ENCODE results near the gene AQP10.
"Not testable (repeated sequence)": the region's sequence is repeated elsewhere in the genome, so short reads cannot be mapped to it uniquely, and the experiment has no call there.

DNA sequence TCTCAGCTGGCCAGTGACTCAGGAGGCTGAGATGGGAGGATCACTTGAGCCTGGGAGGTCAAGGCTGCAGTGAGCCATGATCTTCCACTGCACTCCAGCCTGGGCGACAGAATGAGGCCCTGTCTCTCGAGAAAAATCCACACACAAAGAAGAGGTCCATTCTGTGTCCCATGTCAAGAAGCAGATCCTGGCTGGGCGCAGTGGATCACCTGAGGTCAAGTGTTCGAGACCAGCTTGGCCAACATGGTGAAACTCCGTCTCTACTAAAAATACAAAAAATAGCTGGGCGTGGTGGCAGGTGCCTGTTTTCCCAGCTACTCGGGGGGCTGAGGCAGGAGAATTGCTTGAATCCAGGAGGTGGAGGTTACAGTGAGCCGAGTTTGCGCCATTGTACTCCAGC, 20.5 kb downstream of the AQP10 start:
- not testable (repeated sequence) for TF ChIP-seq CTCF, POLR2A (IDR thresholded peaks at IDR 0.05)

All from lower leg skin (tissue), 3 donors.